ENCODE data around the gene MAMLD1.

Gene MAMLD1

DNA sequence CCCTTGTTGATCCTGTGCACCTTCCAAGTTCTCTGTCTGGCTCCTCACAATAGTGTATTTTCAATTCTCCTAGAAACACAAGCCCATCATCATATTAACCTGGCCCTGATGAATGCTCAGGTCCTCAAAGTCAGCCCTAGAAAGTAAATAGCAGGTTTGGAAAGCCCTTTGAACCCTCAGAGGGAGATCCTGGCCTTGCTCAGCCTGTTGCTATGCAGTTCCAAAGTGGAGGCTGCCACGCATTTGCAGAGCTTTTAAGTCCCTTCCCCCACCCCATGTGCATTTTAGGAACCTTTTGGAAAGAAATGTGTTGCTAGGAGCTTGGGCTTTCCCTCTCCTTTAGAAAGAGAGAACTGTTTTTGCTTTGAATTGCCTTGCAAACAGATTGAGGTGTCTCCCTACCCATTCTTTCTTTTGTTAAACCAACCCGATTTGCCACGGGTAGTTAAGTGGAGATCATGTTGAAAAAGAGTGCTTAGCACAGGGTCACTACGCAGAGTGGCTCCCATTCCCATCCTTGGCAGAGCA, 12.2 kb downstream of the MAMLD1 start:
- in situ Hi-C loops (cut with HindIII; ENCODE audit: low pct_unique_long_range_greater_than_20kb, low sequenced_read_pairs), result no loop called here
- TF ChIP-seq JUND (IDR thresholded peaks at IDR 0.05; ENCODE audit: low read depth), result no peak
- DNase-seq (ENCODE audit: low read depth in 1 of 2, low spot score in 1 of 2), result no peak

DNA sequence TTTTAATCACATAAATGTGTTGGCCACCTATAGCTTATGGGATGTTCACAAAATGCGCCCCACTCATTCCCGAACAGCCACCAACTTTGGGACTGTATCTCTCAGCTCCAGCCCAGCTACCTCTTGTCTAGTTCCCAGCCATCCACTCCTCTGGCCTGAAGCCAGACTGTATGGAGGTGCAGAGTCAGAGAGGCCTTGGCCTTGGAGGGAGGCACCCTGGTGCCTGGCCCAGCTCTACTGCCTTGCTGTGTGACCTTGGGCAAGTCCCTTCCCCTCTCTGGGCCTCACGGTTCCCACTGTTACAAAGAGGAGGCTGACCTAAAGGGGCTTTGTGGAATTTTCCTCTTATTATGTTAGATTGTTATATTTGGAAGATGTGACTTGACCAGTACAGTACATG, 13.9 kb downstream of the MAMLD1 start:
- no peak for DNase-seq (ENCODE audit: low read depth in 1 of 2, low spot score in 1 of 2)
- no peak for TF ChIP-seq JUND (IDR thresholded peaks at IDR 0.05; ENCODE audit: low read depth)
- in situ Hi-C loops (cut with HindIII; ENCODE audit: low pct_unique_long_range_greater_than_20kb, low sequenced_read_pairs), result no loop called here

DNA sequence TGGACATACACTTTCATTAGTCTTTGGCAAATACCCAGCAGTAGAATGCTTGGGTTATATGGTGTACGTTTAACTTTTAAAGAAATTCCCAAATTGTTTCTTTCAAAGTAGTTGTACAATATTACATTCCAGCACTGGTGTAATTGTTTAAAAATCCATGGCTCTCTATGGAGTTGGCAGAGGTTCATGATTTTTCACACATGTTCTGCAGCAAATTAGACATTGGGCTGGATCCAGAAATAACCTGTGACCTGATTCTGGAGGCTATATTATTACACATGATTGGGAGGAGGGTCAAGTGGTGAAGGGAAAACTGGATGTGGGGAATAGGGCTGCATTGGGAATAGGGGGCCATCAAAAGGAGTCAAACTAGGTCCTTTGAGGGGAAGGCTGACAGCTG, 41.9 kb downstream of the MAMLD1 start:
- no peak for DNase-seq (ENCODE audit: low read depth in 1 of 2, low spot score in 1 of 2)
- no peak for TF ChIP-seq JUND (IDR thresholded peaks at IDR 0.05; ENCODE audit: low read depth)
- in situ Hi-C loops (cut with HindIII; ENCODE audit: low pct_unique_long_range_greater_than_20kb, low sequenced_read_pairs), result no loop called here

DNA sequence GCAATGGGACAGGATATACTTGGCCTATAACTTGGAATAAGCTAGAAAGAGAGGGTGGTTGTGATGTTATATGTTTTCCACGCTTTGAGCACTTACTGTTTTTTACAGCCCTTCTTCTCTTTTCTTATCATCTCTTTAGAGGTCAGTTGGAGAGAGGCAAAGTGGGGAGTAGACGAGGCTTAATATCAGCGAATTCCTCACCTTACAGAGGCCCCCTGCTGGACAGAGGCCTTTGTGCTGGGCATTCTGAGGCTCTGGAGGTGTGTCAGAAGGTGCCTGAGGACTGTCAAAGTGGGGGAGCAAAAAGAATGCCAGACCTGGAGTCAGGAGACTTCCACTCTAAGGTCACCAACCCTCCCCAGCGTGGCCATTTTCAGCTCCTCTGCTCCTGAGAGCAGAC, 42.5 kb downstream of the MAMLD1 start:
- TF ChIP-seq JUND (IDR thresholded peaks at IDR 0.05; ENCODE audit: low read depth), result no peak

DNA sequence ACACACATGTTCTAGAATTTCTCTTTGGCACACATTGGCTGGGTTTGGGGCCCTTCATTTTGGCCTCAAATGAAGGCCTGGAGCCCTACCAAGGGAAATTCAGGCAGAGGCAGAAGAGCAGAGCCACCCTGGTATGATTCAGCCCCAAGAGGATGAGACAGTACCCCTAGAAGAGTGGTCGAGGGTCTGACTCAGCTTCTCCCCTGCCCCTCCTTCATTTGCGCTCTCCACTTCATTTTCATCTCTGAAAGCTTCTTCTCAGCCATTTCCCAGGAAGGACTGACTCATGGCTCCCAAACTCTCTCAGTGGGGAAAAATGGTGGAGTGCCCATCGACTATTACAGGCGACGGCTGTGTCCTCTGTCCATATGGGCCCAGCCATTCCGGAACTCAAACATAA, 43.5 kb downstream of the MAMLD1 start:
- DNase-seq (ENCODE audit: low read depth in 1 of 2, low spot score in 1 of 2), result no peak
- TF ChIP-seq JUND (IDR thresholded peaks at IDR 0.05; ENCODE audit: low read depth), result no peak
- in situ Hi-C loops (cut with HindIII; ENCODE audit: low pct_unique_long_range_greater_than_20kb, low sequenced_read_pairs), result no loop called here

More for the DNA sequence above, 42.5 kb downstream of the MAMLD1 start:
- in situ Hi-C loops (cut with HindIII; ENCODE audit: low pct_unique_long_range_greater_than_20kb, low sequenced_read_pairs), result no loop called here
- peak in 1 of 2 experiments; percentile 8 for DNase-seq (ENCODE audit: low read depth in 1 of 2, low spot score in 1 of 2)

DNA sequence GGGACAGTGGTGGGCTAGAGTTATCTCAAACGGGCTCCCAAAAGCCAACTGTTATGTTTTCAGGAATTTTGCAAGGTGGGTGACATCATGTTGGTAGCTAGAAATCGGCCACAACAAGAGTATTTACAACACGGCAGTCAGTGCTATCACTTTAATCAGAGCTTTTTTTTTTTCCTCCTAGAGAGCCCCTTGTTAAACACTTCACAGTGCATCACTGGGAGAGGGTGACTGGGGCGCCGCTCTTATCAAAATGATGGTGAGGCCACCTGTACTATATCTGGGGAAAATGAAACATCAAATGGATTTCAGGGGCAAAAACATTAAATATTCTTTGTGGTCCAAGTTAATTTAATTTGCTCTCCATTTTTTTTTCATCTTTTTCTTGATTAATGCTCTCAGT, 44.9 kb downstream of the MAMLD1 start:
- TF ChIP-seq JUND (IDR thresholded peaks at IDR 0.05; ENCODE audit: low read depth), result no peak
- DNase-seq (ENCODE audit: low read depth in 1 of 2, low spot score in 1 of 2), result no peak

DNA sequence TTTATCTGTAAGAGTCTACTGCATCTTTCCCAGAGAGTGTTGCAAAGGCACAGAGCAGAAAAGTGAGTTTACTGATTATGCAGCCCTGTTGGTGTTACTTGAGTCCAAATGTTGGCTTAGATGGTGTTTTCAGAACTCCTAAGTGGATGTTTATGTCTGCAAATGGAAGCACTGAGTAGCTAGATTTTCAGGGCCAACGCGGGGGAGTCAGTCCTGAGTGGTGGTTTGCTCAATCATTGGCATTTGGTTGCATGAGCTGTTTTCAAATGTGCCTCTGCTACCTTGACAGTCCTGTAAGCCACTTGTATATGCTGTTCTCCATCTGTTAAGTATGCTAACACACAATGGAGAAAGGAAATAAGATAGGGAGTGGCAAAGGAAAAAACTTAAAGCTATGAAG, 45.4 kb downstream of the MAMLD1 start:
- no peak for TF ChIP-seq JUND (IDR thresholded peaks at IDR 0.05; ENCODE audit: low read depth)
- no peak for DNase-seq (ENCODE audit: low read depth in 1 of 2, low spot score in 1 of 2)
- in situ Hi-C loops (cut with HindIII; ENCODE audit: low pct_unique_long_range_greater_than_20kb, low sequenced_read_pairs), result no loop called here

More for the DNA sequence above, 44.9 kb downstream of the MAMLD1 start:
- in situ Hi-C loops (cut with HindIII; ENCODE audit: low pct_unique_long_range_greater_than_20kb, low sequenced_read_pairs), result no loop called here

DNA sequence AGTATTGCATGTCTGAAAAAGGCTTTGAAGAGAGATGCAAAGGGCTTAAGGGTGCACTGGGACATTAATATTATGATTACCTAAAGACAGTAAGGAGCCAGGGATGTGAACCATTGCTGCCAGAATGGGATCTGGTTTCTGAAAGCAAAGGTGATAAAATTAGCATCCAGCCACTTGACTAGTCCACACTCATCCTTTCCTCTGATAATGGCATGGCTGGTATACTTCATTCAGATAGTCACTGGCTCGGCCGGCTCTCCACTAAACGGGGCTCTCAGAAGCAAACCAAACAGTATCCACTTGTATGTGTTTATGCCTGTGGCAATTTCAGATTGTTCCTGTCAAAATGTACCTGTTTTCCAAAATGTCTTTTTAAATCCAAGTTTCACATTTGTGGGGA, 46.4 kb downstream of the MAMLD1 start:
- TF ChIP-seq JUND (IDR thresholded peaks at IDR 0.05; ENCODE audit: low read depth), result no peak
- in situ Hi-C loops (cut with HindIII; ENCODE audit: low pct_unique_long_range_greater_than_20kb, low sequenced_read_pairs), result no loop called here
- no peak for DNase-seq (ENCODE audit: low read depth in 1 of 2, low spot score in 1 of 2)

DNA sequence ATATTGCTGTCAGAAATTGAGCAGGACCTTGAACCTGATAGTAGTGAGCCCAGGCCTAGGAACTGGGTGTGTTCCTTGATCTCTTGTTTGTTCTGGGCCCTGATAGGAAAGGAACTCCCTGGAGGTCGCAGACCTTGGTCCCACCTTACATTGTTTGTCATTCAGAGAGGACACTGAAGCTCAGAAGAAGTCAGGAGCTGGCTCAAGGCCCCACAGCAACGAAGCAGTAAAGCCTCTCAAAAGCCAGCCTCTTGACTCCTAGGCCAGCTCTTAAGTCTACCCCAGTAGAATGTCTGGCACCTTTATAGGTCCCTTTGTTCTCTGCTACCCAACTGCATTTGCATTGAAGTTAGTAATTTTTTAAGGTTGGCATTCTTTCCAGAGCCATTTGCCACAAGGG, 46.8 kb downstream of the MAMLD1 start:
- TF ChIP-seq JUND (IDR thresholded peaks at IDR 0.05; ENCODE audit: low read depth), result no peak
- no peak for DNase-seq (ENCODE audit: low read depth in 1 of 2, low spot score in 1 of 2)
- in situ Hi-C loops (cut with HindIII; ENCODE audit: low pct_unique_long_range_greater_than_20kb, low sequenced_read_pairs), result no loop called here

DNA sequence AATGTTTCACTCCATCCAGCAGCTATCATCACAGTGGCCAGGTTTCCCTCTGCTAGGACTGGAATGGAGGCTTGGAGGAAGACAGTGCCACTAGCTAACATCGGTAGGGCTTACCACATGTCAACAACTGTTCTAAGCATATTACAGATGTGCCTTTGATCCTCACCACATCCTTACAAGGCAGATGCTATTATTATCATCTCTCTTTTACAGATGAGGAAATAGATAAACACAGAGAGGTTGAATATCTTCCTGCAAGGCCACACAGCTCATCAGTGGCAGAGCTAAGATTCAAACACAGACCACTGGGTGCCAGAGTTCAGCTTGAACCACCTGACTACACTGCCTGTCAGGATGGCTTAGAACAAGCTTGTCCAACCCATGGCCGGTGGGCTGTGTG, 47.4 kb downstream of the MAMLD1 start:
- no peak for TF ChIP-seq JUND (IDR thresholded peaks at IDR 0.05; ENCODE audit: low read depth)
- in situ Hi-C loops (cut with HindIII; ENCODE audit: low pct_unique_long_range_greater_than_20kb, low sequenced_read_pairs), result no loop called here
- no peak for DNase-seq (ENCODE audit: low read depth in 1 of 2, low spot score in 1 of 2)

DNA sequence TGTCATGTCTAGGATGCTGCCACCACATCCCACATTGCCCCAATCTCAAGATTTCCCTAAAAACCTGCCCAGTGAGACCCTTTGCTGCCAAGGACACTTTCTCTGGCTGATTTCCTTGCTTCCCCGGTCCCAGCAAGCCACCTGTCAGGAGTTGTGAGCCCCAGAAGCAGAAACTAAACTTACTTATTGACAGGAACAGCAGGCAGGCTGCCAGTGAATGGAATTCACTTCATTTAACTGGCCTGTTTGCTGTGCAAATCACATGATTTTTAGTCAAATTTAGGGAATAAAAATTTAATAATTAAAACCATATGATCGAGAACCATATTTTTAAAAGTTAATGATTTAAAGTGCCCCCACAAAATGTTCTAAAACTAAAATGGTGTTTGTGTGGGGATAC, 48.5 kb downstream of the MAMLD1 start:
- TF ChIP-seq JUND (IDR thresholded peaks at IDR 0.05; ENCODE audit: low read depth), result no peak
- no peak for DNase-seq (ENCODE audit: low read depth in 1 of 2, low spot score in 1 of 2)
- in situ Hi-C loops (cut with HindIII; ENCODE audit: low pct_unique_long_range_greater_than_20kb, low sequenced_read_pairs), result no loop called here

DNA sequence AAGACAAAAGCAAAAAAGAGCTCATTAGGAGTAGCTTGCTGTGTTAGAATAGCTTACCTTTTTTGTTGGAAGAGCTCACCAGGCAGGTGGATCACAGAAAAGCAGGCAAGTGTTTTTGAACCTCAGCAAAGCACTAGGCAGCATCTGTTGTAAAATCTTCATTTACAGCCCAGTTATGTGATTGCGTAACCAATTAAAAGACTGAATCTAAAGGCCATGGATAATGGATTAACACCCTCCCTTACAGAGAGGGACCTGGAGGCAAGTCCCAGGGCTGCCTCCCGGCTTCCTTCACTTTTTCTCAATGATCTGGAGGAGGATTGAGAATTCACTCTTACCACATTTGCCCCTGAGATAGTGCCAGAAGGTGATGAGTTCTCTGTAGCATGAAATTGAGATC, 51.1 kb downstream of the MAMLD1 start:
- in situ Hi-C loops (cut with HindIII; ENCODE audit: low pct_unique_long_range_greater_than_20kb, low sequenced_read_pairs), result no loop called here
- TF ChIP-seq JUND (IDR thresholded peaks at IDR 0.05; ENCODE audit: low read depth), result no peak
- no peak for DNase-seq (ENCODE audit: low read depth in 1 of 2, low spot score in 1 of 2)

DNA sequence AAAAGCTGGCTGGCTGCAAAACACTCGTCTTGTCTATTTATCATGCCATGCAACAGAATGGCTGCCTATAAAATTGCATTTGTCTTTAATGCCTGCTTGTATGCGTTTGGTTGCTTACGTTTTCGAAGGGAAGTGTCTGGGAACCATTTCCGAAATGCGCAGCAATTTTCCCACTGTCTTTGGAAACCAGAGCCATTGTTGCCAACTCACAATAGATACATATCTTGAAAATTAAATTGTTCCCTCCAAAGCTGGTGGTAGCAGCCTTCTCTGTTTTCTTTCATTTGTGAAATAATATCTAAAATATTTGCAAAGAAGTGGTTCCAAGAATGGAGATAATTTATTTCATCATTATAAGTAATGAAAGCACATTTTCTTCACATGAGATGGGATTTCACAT, 53.4 kb downstream of the MAMLD1 start:
- TF ChIP-seq JUND (IDR thresholded peaks at IDR 0.05; ENCODE audit: low read depth), result no peak
- in situ Hi-C loops (cut with HindIII; ENCODE audit: low pct_unique_long_range_greater_than_20kb, low sequenced_read_pairs), result no loop called here
- no peak for DNase-seq (ENCODE audit: low read depth in 1 of 2, low spot score in 1 of 2)

DNA sequence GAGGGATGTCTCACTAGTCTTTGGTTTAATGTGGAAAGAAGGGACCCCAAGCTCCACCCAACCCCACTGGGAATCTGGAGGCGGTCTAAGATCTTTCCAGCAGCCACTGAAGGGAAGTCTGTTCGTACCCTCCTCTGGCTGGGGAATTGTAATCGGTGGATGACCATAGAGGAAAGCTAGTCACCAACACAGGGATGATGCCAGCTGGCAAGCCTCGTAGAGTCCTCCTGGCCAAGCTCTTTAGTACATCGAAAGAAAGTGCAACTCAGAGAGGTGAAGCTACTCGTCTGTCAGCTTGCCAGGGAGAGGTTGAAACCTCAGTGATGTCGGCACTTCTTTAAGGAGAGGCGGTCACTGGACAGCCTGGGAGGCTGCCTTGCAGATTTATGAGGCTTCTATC, 58.7 kb downstream of the MAMLD1 start:
- in situ Hi-C loops (cut with HindIII; ENCODE audit: low pct_unique_long_range_greater_than_20kb, low sequenced_read_pairs), result no loop called here
- no peak for DNase-seq (ENCODE audit: low read depth in 1 of 2, low spot score in 1 of 2)
- no peak for TF ChIP-seq JUND (IDR thresholded peaks at IDR 0.05; ENCODE audit: low read depth)
